ENCODE measurements around the gene MATCAP1. TPM values are rescaled to one million over a fixed set of nuclear protein-coding genes. Genes with fewer than 3 reads are reported as not detected.

Gene MATCAP1
- total RNA-seq, 1 experiment from 2014 or later = 40.8 TPM

DNA sequence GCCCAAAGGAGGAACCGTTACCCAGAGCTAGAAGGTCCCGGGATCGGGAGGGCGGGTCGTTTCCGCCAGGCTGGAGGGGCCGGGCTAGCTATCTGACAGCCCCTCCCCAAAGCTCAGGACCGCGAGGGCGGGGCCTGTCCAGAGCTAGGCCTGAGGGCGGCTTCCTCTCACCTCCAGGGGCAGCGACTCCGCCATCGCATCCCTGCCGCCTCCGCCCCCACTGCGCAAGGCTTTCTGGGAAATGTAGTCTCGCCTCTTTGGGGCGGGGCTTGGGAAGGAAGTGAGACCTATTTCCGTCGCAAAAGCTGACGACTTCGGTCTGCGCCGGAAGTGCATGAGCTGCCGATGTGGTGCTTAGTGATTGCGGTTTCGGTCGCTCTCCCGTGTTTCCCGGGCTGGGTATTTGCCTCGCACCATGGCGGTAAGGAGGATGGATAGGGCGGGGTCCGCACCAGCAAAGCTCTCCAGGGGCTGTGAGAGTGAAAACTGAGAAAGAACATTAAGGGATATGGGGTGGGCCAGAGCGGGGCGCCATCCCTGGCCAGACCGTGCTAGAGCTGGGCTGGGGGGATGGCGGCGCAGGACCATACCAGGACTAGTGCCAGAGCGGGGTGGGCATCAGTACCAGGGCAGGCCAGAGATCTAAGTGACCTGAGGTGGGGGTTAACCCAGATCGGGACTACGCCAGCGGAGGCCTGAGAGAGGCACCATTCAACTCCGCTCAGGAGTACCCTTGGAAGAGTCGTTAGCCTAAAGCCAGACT, 43.2 kb upstream of the MATCAP1 start, which contains the start of gene TMEM208 (continued):
- TF ChIP-seq TEAD1 (CRISPR knock-in tag; IDR thresholded peaks at IDR 0.05) (peak; percentile 46; the same call in 1 of the 2 replicates), TEAD4 (CRISPR knock-in tag; IDR thresholded peaks at IDR 0.05) (no peak), SMAD3 (CRISPR knock-in tag; IDR thresholded peaks at IDR 0.05; ENCODE audit: borderline replicate concordance) (no peak), ZNF121 (CRISPR knock-in tag; IDR thresholded peaks at IDR 0.05) (no peak), TP53 (CRISPR knock-in tag; IDR thresholded peaks at IDR 0.05) (no peak), SP1 (CRISPR knock-in tag; conservative IDR thresholded peaks at IDR 0.05) (peak; percentile 100), CREM (CRISPR knock-in tag; IDR thresholded peaks at IDR 0.05) (peak; percentile 100), HMGA2 (CRISPR knock-in tag; IDR thresholded peaks at IDR 0.05) (no peak), CREB1 (CRISPR knock-in tag; IDR thresholded peaks at IDR 0.05) (peak; percentile 93), ZBTB21 (CRISPR knock-in tag; IDR thresholded peaks at IDR 0.05; ENCODE audit: borderline replicate concordance) (no peak), ZNF138 (CRISPR knock-in tag; conservative IDR thresholded peaks at IDR 0.05) (no peak), GABPB1 (CRISPR knock-in tag; IDR thresholded peaks at IDR 0.05) (peak; percentile 93), PRRX2 (CRISPR knock-in tag; IDR thresholded peaks at IDR 0.05) (no peak), EMX1 (CRISPR knock-in tag; IDR thresholded peaks at IDR 0.05) (no peak), ZNF396 (CRISPR knock-in tag; IDR thresholded peaks at IDR 0.05; ENCODE audit: borderline replicate concordance) (no peak), ZNF423 (CRISPR knock-in tag; IDR thresholded peaks at IDR 0.05) (no peak), ZNF263 (CRISPR knock-in tag; IDR thresholded peaks at IDR 0.05; ENCODE audit: low read depth) (no peak), MXD4 (CRISPR knock-in tag; IDR thresholded peaks at IDR 0.05; ENCODE audit: borderline replicate concordance) (no peak), ZNF232 (CRISPR knock-in tag; IDR thresholded peaks at IDR 0.05) (no peak), MYBL2 (CRISPR knock-in tag; IDR thresholded peaks at IDR 0.05) (0 out of 2 replicates have a peak, but pooled peaks have one; percentile 30), FOXP1 (CRISPR knock-in tag; IDR thresholded peaks at IDR 0.05; ENCODE audit: borderline replicate concordance) (no peak), RORB (CRISPR knock-in tag; IDR thresholded peaks at IDR 0.05) (no peak), GRHL2 (CRISPR knock-in tag; IDR thresholded peaks at IDR 0.05; ENCODE audit: insufficient replicate concordance, severe bottlenecking) (no peak), OVOL2 (CRISPR knock-in tag; IDR thresholded peaks at IDR 0.05; ENCODE audit: borderline replicate concordance) (no peak), ESRRA (CRISPR knock-in tag; IDR thresholded peaks at IDR 0.05; ENCODE audit: borderline replicate concordance) (no peak)
- TF ChIP-seq, protein P1, sequence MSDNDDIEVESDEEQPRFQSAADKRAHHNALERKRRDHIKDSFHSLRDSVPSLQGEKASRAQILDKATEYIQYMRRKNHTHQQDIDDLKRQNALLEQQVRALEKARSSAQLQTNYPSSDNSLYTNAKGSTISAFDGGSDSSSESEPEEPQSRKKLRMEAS (CRISPR knock-in tag; IDR thresholded peaks at IDR 0.05) = peak; percentile 58; the same call in 1 of the 2 replicates
- TF ChIP-seq, protein P2, sequence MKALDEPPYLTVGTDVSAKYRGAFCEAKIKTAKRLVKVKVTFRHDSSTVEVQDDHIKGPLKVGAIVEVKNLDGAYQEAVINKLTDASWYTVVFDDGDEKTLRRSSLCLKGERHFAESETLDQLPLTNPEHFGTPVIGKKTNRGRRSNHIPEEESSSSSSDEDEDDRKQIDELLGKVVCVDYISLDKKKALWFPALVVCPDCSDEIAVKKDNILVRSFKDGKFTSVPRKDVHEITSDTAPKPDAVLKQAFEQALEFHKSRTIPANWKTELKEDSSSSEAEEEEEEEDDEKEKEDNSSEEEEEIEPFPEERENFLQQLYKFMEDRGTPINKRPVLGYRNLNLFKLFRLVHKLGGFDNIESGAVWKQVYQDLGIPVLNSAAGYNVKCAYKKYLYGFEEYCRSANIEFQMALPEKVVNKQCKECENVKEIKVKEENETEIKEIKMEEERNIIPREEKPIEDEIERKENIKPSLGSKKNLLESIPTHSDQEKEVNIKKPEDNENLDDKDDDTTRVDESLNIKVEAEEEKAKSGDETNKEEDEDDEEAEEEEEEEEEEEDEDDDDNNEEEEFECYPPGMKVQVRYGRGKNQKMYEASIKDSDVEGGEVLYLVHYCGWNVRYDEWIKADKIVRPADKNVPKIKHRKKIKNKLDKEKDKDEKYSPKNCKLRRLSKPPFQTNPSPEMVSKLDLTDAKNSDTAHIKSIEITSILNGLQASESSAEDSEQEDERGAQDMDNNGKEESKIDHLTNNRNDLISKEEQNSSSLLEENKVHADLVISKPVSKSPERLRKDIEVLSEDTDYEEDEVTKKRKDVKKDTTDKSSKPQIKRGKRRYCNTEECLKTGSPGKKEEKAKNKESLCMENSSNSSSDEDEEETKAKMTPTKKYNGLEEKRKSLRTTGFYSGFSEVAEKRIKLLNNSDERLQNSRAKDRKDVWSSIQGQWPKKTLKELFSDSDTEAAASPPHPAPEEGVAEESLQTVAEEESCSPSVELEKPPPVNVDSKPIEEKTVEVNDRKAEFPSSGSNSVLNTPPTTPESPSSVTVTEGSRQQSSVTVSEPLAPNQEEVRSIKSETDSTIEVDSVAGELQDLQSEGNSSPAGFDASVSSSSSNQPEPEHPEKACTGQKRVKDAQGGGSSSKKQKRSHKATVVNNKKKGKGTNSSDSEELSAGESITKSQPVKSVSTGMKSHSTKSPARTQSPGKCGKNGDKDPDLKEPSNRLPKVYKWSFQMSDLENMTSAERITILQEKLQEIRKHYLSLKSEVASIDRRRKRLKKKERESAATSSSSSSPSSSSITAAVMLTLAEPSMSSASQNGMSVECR (CRISPR knock-in tag; IDR thresholded peaks at IDR 0.05; ENCODE audit: borderline replicate concordance) = no peak
- TF ChIP-seq, protein P3, sequence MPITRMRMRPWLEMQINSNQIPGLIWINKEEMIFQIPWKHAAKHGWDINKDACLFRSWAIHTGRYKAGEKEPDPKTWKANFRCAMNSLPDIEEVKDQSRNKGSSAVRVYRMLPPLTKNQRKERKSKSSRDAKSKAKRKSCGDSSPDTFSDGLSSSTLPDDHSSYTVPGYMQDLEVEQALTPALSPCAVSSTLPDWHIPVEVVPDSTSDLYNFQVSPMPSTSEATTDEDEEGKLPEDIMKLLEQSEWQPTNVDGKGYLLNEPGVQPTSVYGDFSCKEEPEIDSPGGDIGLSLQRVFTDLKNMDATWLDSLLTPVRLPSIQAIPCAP (CRISPR knock-in tag; IDR thresholded peaks at IDR 0.05) = no peak
- TF ChIP-seq, protein P4, sequence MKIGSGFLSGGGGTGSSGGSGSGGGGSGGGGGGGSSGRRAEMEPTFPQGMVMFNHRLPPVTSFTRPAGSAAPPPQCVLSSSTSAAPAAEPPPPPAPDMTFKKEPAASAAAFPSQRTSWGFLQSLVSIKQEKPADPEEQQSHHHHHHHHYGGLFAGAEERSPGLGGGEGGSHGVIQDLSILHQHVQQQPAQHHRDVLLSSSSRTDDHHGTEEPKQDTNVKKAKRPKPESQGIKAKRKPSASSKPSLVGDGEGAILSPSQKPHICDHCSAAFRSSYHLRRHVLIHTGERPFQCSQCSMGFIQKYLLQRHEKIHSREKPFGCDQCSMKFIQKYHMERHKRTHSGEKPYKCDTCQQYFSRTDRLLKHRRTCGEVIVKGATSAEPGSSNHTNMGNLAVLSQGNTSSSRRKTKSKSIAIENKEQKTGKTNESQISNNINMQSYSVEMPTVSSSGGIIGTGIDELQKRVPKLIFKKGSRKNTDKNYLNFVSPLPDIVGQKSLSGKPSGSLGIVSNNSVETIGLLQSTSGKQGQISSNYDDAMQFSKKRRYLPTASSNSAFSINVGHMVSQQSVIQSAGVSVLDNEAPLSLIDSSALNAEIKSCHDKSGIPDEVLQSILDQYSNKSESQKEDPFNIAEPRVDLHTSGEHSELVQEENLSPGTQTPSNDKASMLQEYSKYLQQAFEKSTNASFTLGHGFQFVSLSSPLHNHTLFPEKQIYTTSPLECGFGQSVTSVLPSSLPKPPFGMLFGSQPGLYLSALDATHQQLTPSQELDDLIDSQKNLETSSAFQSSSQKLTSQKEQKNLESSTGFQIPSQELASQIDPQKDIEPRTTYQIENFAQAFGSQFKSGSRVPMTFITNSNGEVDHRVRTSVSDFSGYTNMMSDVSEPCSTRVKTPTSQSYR (CRISPR knock-in tag; IDR thresholded peaks at IDR 0.05) = no peak
- TF ChIP-seq, protein P5, sequence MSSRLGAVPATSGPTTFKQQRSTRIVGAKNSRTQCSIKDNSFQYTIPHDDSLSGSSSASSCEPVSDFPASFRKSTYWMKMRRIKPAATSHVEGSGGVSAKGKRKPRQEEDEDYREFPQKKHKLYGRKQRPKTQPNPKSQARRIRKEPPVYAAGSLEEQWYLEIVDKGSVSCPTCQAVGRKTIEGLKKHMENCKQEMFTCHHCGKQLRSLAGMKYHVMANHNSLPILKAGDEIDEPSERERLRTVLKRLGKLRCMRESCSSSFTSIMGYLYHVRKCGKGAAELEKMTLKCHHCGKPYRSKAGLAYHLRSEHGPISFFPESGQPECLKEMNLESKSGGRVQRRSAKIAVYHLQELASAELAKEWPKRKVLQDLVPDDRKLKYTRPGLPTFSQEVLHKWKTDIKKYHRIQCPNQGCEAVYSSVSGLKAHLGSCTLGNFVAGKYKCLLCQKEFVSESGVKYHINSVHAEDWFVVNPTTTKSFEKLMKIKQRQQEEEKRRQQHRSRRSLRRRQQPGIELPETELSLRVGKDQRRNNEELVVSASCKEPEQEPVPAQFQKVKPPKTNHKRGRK (CRISPR knock-in tag; IDR thresholded peaks at IDR 0.05; ENCODE audit: borderline replicate concordance) = no peak
- TF ChIP-seq, protein P6, sequence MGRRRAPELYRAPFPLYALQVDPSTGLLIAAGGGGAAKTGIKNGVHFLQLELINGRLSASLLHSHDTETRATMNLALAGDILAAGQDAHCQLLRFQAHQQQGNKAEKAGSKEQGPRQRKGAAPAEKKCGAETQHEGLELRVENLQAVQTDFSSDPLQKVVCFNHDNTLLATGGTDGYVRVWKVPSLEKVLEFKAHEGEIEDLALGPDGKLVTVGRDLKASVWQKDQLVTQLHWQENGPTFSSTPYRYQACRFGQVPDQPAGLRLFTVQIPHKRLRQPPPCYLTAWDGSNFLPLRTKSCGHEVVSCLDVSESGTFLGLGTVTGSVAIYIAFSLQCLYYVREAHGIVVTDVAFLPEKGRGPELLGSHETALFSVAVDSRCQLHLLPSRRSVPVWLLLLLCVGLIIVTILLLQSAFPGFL (CRISPR knock-in tag; IDR thresholded peaks at IDR 0.05; ENCODE audit: borderline replicate concordance) = no peak

All from WTC11 (cell line).